ENCODE results near the gene MMP14. TPM values are rescaled to one million over a fixed set of nuclear protein-coding genes. Genes with fewer than 3 reads are reported as not detected.

The MMP14 gene
- total and polyA plus RNA-seq, 9 of the 15 experiments (the other 6 are each of a cell fraction or from before 2014, with no cell fraction given) = 0.36 to 5.8 (median 1.3) TPM; not detected in 2

- no peak for TF ChIP-seq TEAD1 (CRISPR knock-in tag; IDR thresholded peaks at IDR 0.05)
- TF ChIP-seq FOSL1 (tag; conservative IDR thresholded peaks at IDR 0.05) = peak; percentile 84
- no peak for TF ChIP-seq ETV6 (IDR thresholded peaks at IDR 0.05; ENCODE audit: borderline replicate concordance in 1 of 2, low read depth in 2 of 2, low read length in 1 of 2)
- TF ChIP-seq ETV6 (CRISPR knock-in tag; IDR thresholded peaks at IDR 0.05; ENCODE audit: borderline replicate concordance) = no peak
- TF ChIP-seq ZC3H8 (IDR thresholded peaks at IDR 0.05) = no peak
- TF ChIP-seq NCOA6 (IDR thresholded peaks at IDR 0.05) = no peak
- TF ChIP-seq MLX (CRISPR knock-in tag; conservative IDR thresholded peaks at IDR 0.05) = no peak
- no peak for TF ChIP-seq NR2F6 (CRISPR knock-in tag; IDR thresholded peaks at IDR 0.05)
- TF ChIP-seq, protein P1, sequence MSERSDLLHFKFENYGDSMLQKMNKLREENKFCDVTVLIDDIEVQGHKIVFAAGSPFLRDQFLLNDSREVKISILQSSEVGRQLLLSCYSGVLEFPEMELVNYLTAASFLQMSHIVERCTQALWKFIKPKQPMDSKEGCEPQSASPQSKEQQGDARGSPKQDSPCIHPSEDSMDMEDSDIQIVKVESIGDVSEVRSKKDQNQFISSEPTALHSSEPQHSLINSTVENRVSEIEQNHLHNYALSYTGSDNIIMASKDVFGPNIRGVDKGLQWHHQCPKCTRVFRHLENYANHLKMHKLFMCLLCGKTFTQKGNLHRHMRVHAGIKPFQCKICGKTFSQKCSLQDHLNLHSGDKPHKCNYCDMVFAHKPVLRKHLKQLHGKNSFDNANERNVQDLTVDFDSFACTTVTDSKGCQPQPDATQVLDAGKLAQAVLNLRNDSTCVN (CRISPR knock-in tag; IDR thresholded peaks at IDR 0.05) = no peak
- no peak for TF ChIP-seq BCOR (IDR thresholded peaks at IDR 0.05)
- no peak for TF ChIP-seq GTF2A2 (tag; IDR thresholded peaks at IDR 0.05)
- TF ChIP-seq DPF2 (IDR thresholded peaks at IDR 0.05) = 0 out of 2 replicates have a peak, but pooled peaks have one; percentile 19
- no peak for TF ChIP-seq RBM22 (IDR thresholded peaks at IDR 0.05; ENCODE audit: low read depth, low read length, poor library complexity, severe bottlenecking)
- no peak for TF ChIP-seq NELFE (IDR thresholded peaks at IDR 0.05; ENCODE audit: insufficient read depth, insufficient read length)
- TF ChIP-seq ATF3 (IDR thresholded peaks at IDR 0.05) = peak; percentile 95
- no peak for TF ChIP-seq ATF3 (CRISPR knock-in tag; conservative IDR thresholded peaks at IDR 0.05)
- no peak for TF ChIP-seq CEBPB (tag; IDR thresholded peaks at IDR 0.05)
- no peak for TF ChIP-seq CBFA2T3 (IDR thresholded peaks at IDR 0.05)
- no peak for TF ChIP-seq ZNF644 (tag; IDR thresholded peaks at IDR 0.05; ENCODE audit: low read depth)
- no peak for TF ChIP-seq PRPF4 (IDR thresholded peaks at IDR 0.05; ENCODE audit: insufficient read depth, low read depth, low read length, poor library complexity, severe bottlenecking)
- no peak for TF ChIP-seq ZNF224 (CRISPR knock-in tag; IDR thresholded peaks at IDR 0.05)
- no peak for TF ChIP-seq WHSC1 (IDR thresholded peaks at IDR 0.05; ENCODE audit: low read length)
- TF ChIP-seq MECOM (CRISPR knock-in tag; IDR thresholded peaks at IDR 0.05) = no peak
- TF ChIP-seq CBX8 (IDR thresholded peaks at IDR 0.05; ENCODE audit: borderline replicate concordance, extremely low read depth, low read depth, low read length, poor library complexity, severe bottlenecking) = no peak
- peak; percentile 66 for TF ChIP-seq RAD51 (IDR thresholded peaks at IDR 0.05; ENCODE audit: borderline replicate concordance, low read depth)
- TF ChIP-seq GATAD2A (IDR thresholded peaks at IDR 0.05) = no peak
- no peak for TF ChIP-seq ZNF23 (CRISPR knock-in tag; IDR thresholded peaks at IDR 0.05)
- no peak for TF ChIP-seq ZNF282 (CRISPR knock-in tag; IDR thresholded peaks at IDR 0.05)
- no peak for TF ChIP-seq JUNB (CRISPR knock-in tag; conservative IDR thresholded peaks at IDR 0.05)
- TF ChIP-seq ZNF274 (IDR thresholded peaks at IDR 0.05; ENCODE audit: borderline replicate concordance, low read depth, low read length) = no peak
- TF ChIP-seq MED1 (CRISPR knock-in tag; IDR thresholded peaks at IDR 0.05; ENCODE audit: borderline replicate concordance) = no peak
- TF ChIP-seq ZNF780A (CRISPR knock-in tag; IDR thresholded peaks at IDR 0.05) = no peak
These were observed 45.1 kb upstream of the MMP14 start (continued) for GRCh38 chr14:22791301-22791700.

Data from K562 (cell line).